ENCODE measurements around the gene MOB3B.

The MOB3B gene

GRCh38 chr9:27338527-27338903, 191.1 kb downstream of the MOB3B start:
- DNase-seq (ENCODE audit: low read depth in 2 of 2), result no peak

GRCh38 chr9:27337833-27338526, 191.6 kb downstream of the MOB3B start:
- no peak for DNase-seq (ENCODE audit: low read depth in 2 of 2)

- no peak for DNase-seq (ENCODE audit: low read depth in 2 of 2)
These were observed 192.4 kb downstream of the MOB3B start for GRCh38 chr9:27337236-27337635.

GRCh38 chr9:27336829-27337228, 192.8 kb downstream of the MOB3B start:
- no peak for DNase-seq (ENCODE audit: low read depth in 2 of 2)

- no peak for DNase-seq (ENCODE audit: low read depth in 2 of 2)
These were observed 193.5 kb downstream of the MOB3B start for GRCh38 chr9:27336126-27336525.

GRCh38 chr9:27335075-27335474, 194.5 kb downstream of the MOB3B start:
- no peak for DNase-seq (ENCODE audit: low read depth in 2 of 2)

GRCh38 chr9:27333241-27334052, 196.2 kb downstream of the MOB3B start:
- DNase-seq (ENCODE audit: low read depth in 2 of 2), result peak; percentile 18

- no peak for DNase-seq (ENCODE audit: low read depth in 2 of 2)
These were observed 198.2 kb downstream of the MOB3B start for GRCh38 chr9:27331393-27331792.

GRCh38 chr9:27329291-27329690, 200.3 kb downstream of the MOB3B start:
- DNase-seq (ENCODE audit: low read depth in 2 of 2), result no peak

- no peak for DNase-seq (ENCODE audit: low read depth in 2 of 2)
These were observed 201.1 kb downstream of the MOB3B start for GRCh38 chr9:27328483-27328882.

GRCh38 chr9:27311184-27311583, 218.4 kb downstream of the MOB3B start:
- no peak for DNase-seq (ENCODE audit: low read depth in 2 of 2)

- no peak for DNase-seq (ENCODE audit: low read depth in 2 of 2)
These were observed 219.0 kb downstream of the MOB3B start for GRCh38 chr9:27310582-27310981.

GRCh38 chr9:27308691-27309390, 220.8 kb downstream of the MOB3B start:
- DNase-seq (ENCODE audit: low read depth in 2 of 2), result no peak

- no peak for DNase-seq (ENCODE audit: low read depth in 2 of 2)
These were observed 225.1 kb downstream of the MOB3B start for GRCh38 chr9:27304521-27304920.

- no peak for DNase-seq (ENCODE audit: low read depth in 2 of 2)
These were observed 226.4 kb downstream of the MOB3B start for GRCh38 chr9:27303219-27303618.

GRCh38 chr9:27297050-27297449, 232.6 kb downstream of the MOB3B start, which contains the start of gene EQTN:
EQTN (minus strand) TSS chr9:27297150; CDS start chr9:27297055, 95 bp downstream.
- DNase-seq (ENCODE audit: low read depth in 2 of 2), result no peak

GRCh38 chr9:27293996-27294395, 235.6 kb downstream of the MOB3B start:
- no peak for DNase-seq (ENCODE audit: low read depth in 2 of 2)

GRCh38 chr9:27292659-27293405, 236.8 kb downstream of the MOB3B start:
- no peak for DNase-seq (ENCODE audit: low read depth in 2 of 2)

- DNase-seq (ENCODE audit: low read depth in 2 of 2), result no peak
These were observed 238.3 kb downstream of the MOB3B start for GRCh38 chr9:27291292-27291691.

- DNase-seq (ENCODE audit: low read depth in 2 of 2), result no peak
These were observed 247.3 kb downstream of the MOB3B start for GRCh38 chr9:27282269-27282668.

GRCh38 chr9:27280860-27281259, 248.8 kb downstream of the MOB3B start:
- DNase-seq (ENCODE audit: low read depth in 2 of 2), result no peak

- DNase-seq (ENCODE audit: low read depth in 2 of 2), result no peak
These were observed 249.4 kb downstream of the MOB3B start for GRCh38 chr9:27280249-27280648.

Measured in stimulated activated CD4-positive, alpha-beta T cell treated with anti-CD3 and anti-CD28 coated beads, Interleukin-4, amount 100 ng/mL, for 48 hours (primary cell).